Measurements from ENCODE around the gene OGG1. TPM values are rescaled to one million over a fixed set of nuclear protein-coding genes. Genes with fewer than 3 reads are reported as not detected.
"Not testable (repeated sequence)": the region's sequence is repeated elsewhere in the genome, so short reads cannot be mapped to it uniquely, and the experiment has no call there.

The OGG1 gene
- total RNA-seq, 1 donor from 2014 or later = 38.6 TPM

DNA sequence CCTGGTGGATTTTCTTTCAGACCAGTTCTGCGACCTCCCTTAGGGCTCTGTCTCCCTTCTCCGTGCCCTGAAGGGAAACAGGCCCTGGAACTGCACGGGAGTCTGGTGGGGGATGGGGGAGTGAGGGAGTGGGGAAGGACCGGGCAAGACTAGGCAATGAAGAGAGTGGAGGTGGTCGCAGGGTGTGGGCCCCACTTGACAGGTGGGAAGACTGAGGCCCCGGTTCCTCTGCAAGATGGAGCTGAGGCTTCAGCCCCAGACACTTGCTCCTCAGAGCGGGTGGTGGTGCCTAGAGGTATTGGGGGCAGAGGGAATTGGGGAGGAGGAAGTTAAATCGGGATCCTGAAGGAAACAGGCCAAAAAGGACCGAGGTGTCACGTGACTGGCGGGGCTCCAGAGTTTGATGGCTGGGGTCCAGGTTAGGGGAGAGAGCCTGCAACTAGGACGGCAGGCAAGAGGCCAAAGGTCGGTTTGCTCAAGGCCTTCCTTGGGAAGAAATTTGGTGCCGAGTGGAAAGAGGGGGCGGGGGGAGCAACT lies 20.6 kb downstream of the OGG1 start:
- Mint-ChIP-seq H3K27ac (ENCODE audit: unreplicated experiment) (no peak overlapping the region), H3K4me1 (peaks cover 29% of the 10 kb centered on the region), H3K27me3 (ENCODE audit: low read depth) (no peaks in the 10 kb centered on the region), H3K9me3 (no peaks in the 10 kb centered on the region), H3K36me3 (ENCODE audit: low read depth) (no peaks in the 10 kb centered on the region), H3K4me3 (peak overlapping the region; percentile 79)
- DNase-seq (ENCODE audit: low read depth, low spot score) = no peak
- TF ChIP-seq, protein P1, sequence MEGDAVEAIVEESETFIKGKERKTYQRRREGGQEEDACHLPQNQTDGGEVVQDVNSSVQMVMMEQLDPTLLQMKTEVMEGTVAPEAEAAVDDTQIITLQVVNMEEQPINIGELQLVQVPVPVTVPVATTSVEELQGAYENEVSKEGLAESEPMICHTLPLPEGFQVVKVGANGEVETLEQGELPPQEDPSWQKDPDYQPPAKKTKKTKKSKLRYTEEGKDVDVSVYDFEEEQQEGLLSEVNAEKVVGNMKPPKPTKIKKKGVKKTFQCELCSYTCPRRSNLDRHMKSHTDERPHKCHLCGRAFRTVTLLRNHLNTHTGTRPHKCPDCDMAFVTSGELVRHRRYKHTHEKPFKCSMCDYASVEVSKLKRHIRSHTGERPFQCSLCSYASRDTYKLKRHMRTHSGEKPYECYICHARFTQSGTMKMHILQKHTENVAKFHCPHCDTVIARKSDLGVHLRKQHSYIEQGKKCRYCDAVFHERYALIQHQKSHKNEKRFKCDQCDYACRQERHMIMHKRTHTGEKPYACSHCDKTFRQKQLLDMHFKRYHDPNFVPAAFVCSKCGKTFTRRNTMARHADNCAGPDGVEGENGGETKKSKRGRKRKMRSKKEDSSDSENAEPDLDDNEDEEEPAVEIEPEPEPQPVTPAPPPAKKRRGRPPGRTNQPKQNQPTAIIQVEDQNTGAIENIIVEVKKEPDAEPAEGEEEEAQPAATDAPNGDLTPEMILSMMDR (conservative IDR thresholded peaks at IDR 0.05) = no peak

- not testable (repeated sequence) for H3K36me3 Mint-ChIP-seq (ENCODE audit: low read depth); H3K9me3 Mint-ChIP-seq; H3K27ac Mint-ChIP-seq (ENCODE audit: unreplicated experiment); H3K27me3 Mint-ChIP-seq (ENCODE audit: low read depth); DNase-seq (ENCODE audit: low read depth, low spot score)
- H3K4me3 Mint-ChIP-seq = peak overlapping the region; percentile 79
- H3K4me1 Mint-ChIP-seq = peaks cover 29% of the 10 kb centered on the region
Observed at GRCh38 chr3:9771007-9771406, 21.3 kb downstream of the OGG1 start.

DNA sequence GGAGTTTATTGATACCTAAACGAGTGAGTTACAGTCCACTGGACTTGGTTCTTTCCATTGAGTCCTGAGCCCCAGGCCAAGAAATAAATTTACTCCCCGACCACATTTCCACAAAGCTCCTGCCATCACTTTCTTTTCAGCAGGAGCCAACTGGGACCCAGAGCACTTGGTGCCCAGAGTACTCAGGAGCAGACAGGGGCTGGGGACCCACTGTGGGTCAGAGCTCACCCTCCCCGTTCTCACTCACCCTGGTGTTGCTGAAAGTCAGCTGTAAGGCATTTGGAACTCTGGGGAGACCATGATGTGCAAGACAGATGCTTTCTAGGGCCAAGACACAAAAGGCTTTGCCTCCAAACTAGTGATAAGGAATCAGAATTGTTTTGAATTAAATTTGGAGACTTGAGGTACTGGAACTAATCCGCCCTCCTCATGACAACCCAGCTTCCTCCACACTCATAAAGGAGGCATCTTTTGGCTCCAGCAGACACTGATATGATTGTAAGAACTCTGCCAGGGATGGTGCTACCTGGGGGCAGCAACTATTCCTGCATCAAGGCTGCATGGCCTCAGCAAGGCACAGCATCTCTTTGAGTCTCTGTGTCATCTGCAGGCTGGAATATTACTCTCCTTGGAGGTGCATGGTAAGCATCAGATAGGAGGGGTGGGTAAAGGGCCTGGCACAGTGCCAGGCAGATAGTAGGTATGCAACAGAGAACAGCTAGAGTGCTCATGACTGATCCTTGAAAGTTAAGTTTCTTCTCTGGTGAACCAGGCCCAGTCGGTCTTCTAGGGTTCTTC lies 27.3 kb downstream of the OGG1 start:
- Mint-ChIP-seq H3K27me3 (ENCODE audit: low read depth) (no peaks in the 10 kb centered on the region), H3K4me3 (no peak overlapping the region), H3K9me3 (no peaks in the 10 kb centered on the region), H3K36me3 (ENCODE audit: low read depth) (no peaks in the 10 kb centered on the region), H3K27ac (ENCODE audit: unreplicated experiment) (no peak overlapping the region), H3K4me1 (no peaks in the 10 kb centered on the region)
- TF ChIP-seq, protein P1 (conservative IDR thresholded peaks at IDR 0.05) = no peak
- no peak for DNase-seq (ENCODE audit: low read depth, low spot score)

- H3K27ac Mint-ChIP-seq (ENCODE audit: unreplicated experiment) = no peak overlapping the region
- no peaks in the 10 kb centered on the region for H3K9me3 Mint-ChIP-seq
- no peaks in the 10 kb centered on the region for H3K36me3 Mint-ChIP-seq (ENCODE audit: low read depth)
- no peaks in the 10 kb centered on the region for H3K4me1 Mint-ChIP-seq
- no peak for DNase-seq (ENCODE audit: low read depth, low spot score)
- no peaks in the 10 kb centered on the region for H3K27me3 Mint-ChIP-seq (ENCODE audit: low read depth)
- H3K4me3 Mint-ChIP-seq = no peak overlapping the region
- TF ChIP-seq, protein P1 (conservative IDR thresholded peaks at IDR 0.05) = no peak
Observed at GRCh38 chr3:9777694-9778021, 27.9 kb downstream of the OGG1 start.

DNA sequence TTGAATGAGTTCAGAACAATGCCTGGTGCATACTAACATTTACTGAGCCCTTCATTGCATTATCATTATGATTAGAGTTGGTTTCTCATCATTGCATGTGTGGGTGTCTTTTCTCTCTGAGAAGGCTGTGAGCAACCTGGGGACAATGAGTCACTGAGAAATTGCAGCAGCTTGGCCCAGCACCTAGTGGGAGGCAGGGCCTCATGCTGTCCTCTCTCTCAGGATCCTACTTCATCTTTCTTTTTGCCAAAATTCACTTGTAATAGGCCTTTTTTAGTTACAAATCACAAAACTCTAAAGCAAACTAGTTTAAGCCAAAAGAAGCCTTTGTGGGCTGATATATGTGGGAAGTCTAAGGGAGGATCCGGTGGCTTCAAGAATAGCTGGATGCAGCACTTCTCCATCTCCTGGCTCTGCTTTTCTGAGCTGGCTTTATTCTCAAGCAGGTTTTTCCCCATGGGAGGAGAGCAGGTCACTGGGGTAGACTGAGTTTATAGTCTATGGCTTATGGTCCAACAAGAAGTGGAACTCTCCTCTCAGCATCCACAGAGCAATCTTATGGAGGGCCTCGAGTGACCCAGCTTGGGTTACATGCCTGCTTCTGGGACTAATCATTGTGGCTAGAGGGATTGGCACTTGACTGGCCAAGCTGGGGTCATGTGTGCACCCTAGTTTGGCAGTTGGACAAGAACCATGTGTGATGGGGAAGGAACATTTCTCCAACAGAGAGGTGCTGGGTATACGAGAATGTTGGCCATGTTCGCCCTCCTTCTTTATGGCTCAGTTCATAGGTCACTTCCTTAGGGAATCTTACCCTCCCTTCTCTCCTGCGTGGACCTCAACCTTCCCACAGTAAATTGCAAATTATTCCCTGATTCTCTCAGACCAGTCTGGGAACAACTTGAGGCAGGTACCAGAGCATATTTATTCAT lies 28.7 kb downstream of the OGG1 start:
- Mint-ChIP-seq H3K27ac (ENCODE audit: unreplicated experiment) (peak overlapping the region; percentile 5), H3K9me3 (no peaks in the 10 kb centered on the region), H3K4me1 (no peaks in the 10 kb centered on the region), H3K36me3 (ENCODE audit: low read depth) (no peaks in the 10 kb centered on the region), H3K4me3 (no peak overlapping the region), H3K27me3 (ENCODE audit: low read depth) (no peaks in the 10 kb centered on the region)
- DNase-seq (ENCODE audit: low read depth, low spot score) = no peak
- TF ChIP-seq, protein P1 (conservative IDR thresholded peaks at IDR 0.05) = no peak

Measured in neural crest cell (in vitro differentiated cells).